B cell (primary cell): ENCODE measurements around the gene MAGEA12. TPM values are rescaled to one million over a fixed set of nuclear protein-coding genes. Genes with fewer than 3 reads are reported as not detected.
"Not testable (repeated sequence)": the region's sequence is repeated elsewhere in the genome, so short reads cannot be mapped to it uniquely, and the experiment has no call there.

Source experiments
- ATAC-seq: fragments of 200-7000 bp; cut with Tn5 transposase; one replicate; pipeline ENCODE4 v1.10.0; 2021; ENCODE audit warnings: low read depth, mild to moderate bottlenecking, moderate number of reproducible peaks, moderate library complexity
- CTCF ChIA-PET: fragments of 350-600 bp; sonication (Branson Sonifier 250); formaldehyde crosslinking; loops from one replicate; lab custom pipeline; 2021; ENCODE audit warnings: antibody characterized with exemption, inconsistent platforms; lab: Charles Lee
- POLR2A ChIA-PET: fragments of 350-600 bp; sonication (Branson Sonifier 250); formaldehyde crosslinking; loops from one replicate; lab custom pipeline; 2021; ENCODE audit warnings: antibody characterized with exemption; lab: Charles Lee
- DNase-seq: peaks from one replicate; pipeline ENCODE4 v3.0.0; 2013
- H2AFZ ChIP-seq: 2 replicates; pipeline ENCODE4 v1.6.1; 2012; ENCODE audit warnings: mild to moderate bottlenecking, low read depth, low read length; ENCODE audit not compliant: insufficient read depth, poor library complexity, severe bottlenecking
- H3K27ac ChIP-seq, 2 donors: 1 replicate in 1 of 2; 2 replicates in 1 of 2; pipeline ENCODE4 v1.5.1; 2012 to 2013; ENCODE audit warnings: low read length in 2 of 2, mild to moderate bottlenecking in 2 of 2, moderate library complexity in 1 of 2
- H3K27me3 ChIP-seq, 4 experiments: fragments of 200-600 bp in 1 of 4; sonication (generic) in 1 of 4; replicated peaks in 1 of 4; 1 replicate in 2 of 4; 2 replicates in 2 of 4; pipeline versions ENCODE4 v1.6.1 to v1.7.0; 2013 to 2016; ENCODE audit warnings: low read length in 3 of 4, mild to moderate bottlenecking in 2 of 4, mixed read lengths in 1 of 4, moderate library complexity in 1 of 4; ENCODE audit not compliant: insufficient read depth in 4 of 4, control insufficient read depth in 3 of 4; ENCODE audit errors: control extremely low read depth in 1 of 4
- H3K36me3 ChIP-seq, 2 experiments: replicated peaks in 1 of 2; 1 replicate in 1 of 2; 2 replicates in 1 of 2; pipeline versions ENCODE4 v1.6.1 to v1.7.1; 2013; ENCODE audit warnings: low read length in 1 of 2; ENCODE audit not compliant: insufficient read depth in 2 of 2, control insufficient read depth in 1 of 2; ENCODE audit errors: control extremely low read depth in 1 of 2, extremely low read depth in 1 of 2
- H3K4me1 ChIP-seq, 2 donors: fragments of 200-600 bp in 1 of 2; sonication (generic) in 1 of 2; 1 replicate in 1 of 2; 2 replicates in 1 of 2; pipeline versions ENCODE4 v1.5.1 to v1.6.1; 2013 to 2017; ENCODE audit warnings: low read length in 2 of 2; ENCODE audit not compliant: control insufficient read depth in 2 of 2, insufficient read depth in 2 of 2
- H3K4me2 ChIP-seq: replicated peaks from 2 replicates; pipeline ENCODE3; 2012; ENCODE audit warnings: mild to moderate bottlenecking, low read depth, low read length; ENCODE audit not compliant: poor library complexity, severe bottlenecking
- H3K4me3 ChIP-seq, 5 experiments: fragments of 200-600 bp in 1 of 5; sonication (generic) in 1 of 5; 1 replicate in 3 of 5; 2 replicates in 2 of 5; pipeline versions ENCODE4 v1.5.1 to v1.7.0; 2011 to 2016; ENCODE audit warnings: low read length in 4 of 5, mild to moderate bottlenecking in 4 of 5, low read depth in 2 of 5, control low read depth in 1 of 5, moderate library complexity in 1 of 5; ENCODE audit not compliant: insufficient read depth in 1 of 5; ENCODE audit errors: control extremely low read depth in 1 of 5, extremely low read depth in 1 of 5
- H3K79me2 ChIP-seq: fragments of 200-600 bp; sonication (generic); one replicate; pipeline ENCODE4 v1.6.0; 2016; ENCODE audit warnings: low read length; ENCODE audit not compliant: control insufficient read depth, insufficient read depth
- H3K9ac ChIP-seq: fragments of 200-600 bp; sonication (generic); 2 replicates; pipeline ENCODE4 v1.6.1; 2017; ENCODE audit warnings: mild to moderate bottlenecking, low read length, moderate library complexity
- H3K9me3 ChIP-seq, 3 donors: one replicate each; pipeline versions ENCODE4 v1.6.1 to v1.7.1; 2013; ENCODE audit warnings: low read length in 2 of 3; ENCODE audit not compliant: control insufficient read depth in 2 of 3, insufficient read depth in 1 of 3; ENCODE audit errors: control extremely low read depth in 1 of 3
- H4K20me1 ChIP-seq: 2 replicates; pipeline ENCODE4 v1.6.0; 2012; ENCODE audit warnings: mild to moderate bottlenecking, low read length; ENCODE audit not compliant: insufficient read depth, control insufficient read depth, poor library complexity, severe bottlenecking
- H3K27ac Mint-ChIP-seq: one replicate; pipeline ENCODE4 v1.8.0; 2021; ENCODE audit warnings: mixed read lengths
- H3K27me3 Mint-ChIP-seq: one replicate; pipeline ENCODE4 v1.8.0; 2021; ENCODE audit warnings: mixed read lengths
- H3K4me1 Mint-ChIP-seq: one replicate; pipeline ENCODE4 v1.8.0; 2021; ENCODE audit warnings: mixed read lengths
- H3K4me3 Mint-ChIP-seq: one replicate; pipeline ENCODE4 v1.8.0; 2021; ENCODE audit warnings: mixed read lengths
- H3K9me3 Mint-ChIP-seq: one replicate; pipeline ENCODE4 v1.8.0; 2022; ENCODE audit warnings: mixed read lengths; ENCODE audit not compliant: insufficient read depth
- WGBS: methylation state at CpG from one replicate; pipeline ENCODE4 v1.1.5; 2013; ENCODE audit warnings: missing lambda C conversion rate; ENCODE audit not compliant: insufficient coverage; 5-methylcytosine and 5-hydroxymethylcytosine counted together
- intact Hi-C: fragments of 100-400 bp; cut with micrococcal nuclease; formaldehyde crosslinking; loops from one replicate; pipeline ENCODE4 v1.10.0; 2022
- polyA plus RNA-seq: library from polyadenylated mRNA; depleted of rRNA; stranded (reverse); fragments of >200 nt; gene quantifications from 2 replicates; pipeline ENCODE4 v1.2.3, GENCODE V29; 2012
- total RNA-seq, 2 donors: library from RNA; stranded (reverse); fragments of 120-200 nt in 1 of 2; gene quantifications; 1 replicate in 1 of 2; 2 replicates in 1 of 2; pipeline versions ENCODE4 v1.2.3 to v1.2.4, GENCODE V29; 2013 to 2022

Gene MAGEA12
- total and polyA plus RNA-seq, 2 donors (not counting 1 experiment from before 2014, with no cell fraction given) = not detected

- H3K4me3 ChIP-seq, H3K4me3 Mint-ChIP-seq, H3K4me1 Mint-ChIP-seq, H4K20me1 ChIP-seq, H3K36me3 ChIP-seq, H3K9me3 Mint-ChIP-seq, H3K4me2 ChIP-seq, H2AFZ ChIP-seq, POLR2A ChIA-PET, DNase-seq, CTCF ChIA-PET, H3K27me3 ChIP-seq, H3K27ac Mint-ChIP-seq, ATAC-seq, intact Hi-C loops, H3K4me1 ChIP-seq, H3K9ac ChIP-seq, H3K79me2 ChIP-seq, H3K27me3 Mint-ChIP-seq, H3K27ac ChIP-seq, H3K9me3 ChIP-seq: not testable (repeated sequence)
- no CpG with 5 or more reads among the region's 29 CpGs for WGBS
These were observed 36.2 kb downstream of the MAGEA12 start, which contains the start of gene MAGEA6 for GRCh38 chrX:152769549-152770289. Gene MAGEA6, minus strand, starts transcription at chrX:152769689. Its CDS starts 2,039 bp downstream, at chrX:152767650.

GRCh38 chrX:152787062-152787461 lies 53.5 kb downstream of the MAGEA12 start:
- H3K36me3 ChIP-seq, H2AFZ ChIP-seq, H3K4me1 Mint-ChIP-seq, H3K9ac ChIP-seq, H3K9me3 Mint-ChIP-seq, H3K4me3 ChIP-seq, H3K4me2 ChIP-seq, H3K79me2 ChIP-seq, H3K4me1 ChIP-seq, H3K4me3 Mint-ChIP-seq, H3K27me3 ChIP-seq, H3K27ac Mint-ChIP-seq, H4K20me1 ChIP-seq, H3K9me3 ChIP-seq, POLR2A ChIA-PET, H3K27ac ChIP-seq, ATAC-seq, intact Hi-C loops, H3K27me3 Mint-ChIP-seq, CTCF ChIA-PET, DNase-seq: not testable (repeated sequence)
- no CpG with 5 or more reads among the region's 3 CpGs for WGBS

Other genes with a start within 250 kb of the MAGEA12 start
- not detected in 2 replicates for gene GABRQ, start 95.9 kb upstream of the MAGEA12 start, total RNA-seq
- not detected in 2 replicates for gene GABRQ, start 95.9 kb upstream of the MAGEA12 start, polyA plus RNA-seq
- not detected in 2 replicates for gene MAGEA3, start 35.0 kb upstream of the MAGEA12 start, total RNA-seq
- gene MAGEA3, start 35.0 kb upstream of the MAGEA12 start, polyA plus RNA-seq = not detected in 2 replicates
- not detected in 2 replicates for gene CSAG2, start 24.5 kb upstream of the MAGEA12 start, total RNA-seq
- gene CSAG2, start 24.5 kb upstream of the MAGEA12 start, polyA plus RNA-seq = not detected in 2 replicates
- not detected in 2 replicates for gene MAGEA2B, start 19.1 kb upstream of the MAGEA12 start, total RNA-seq
- gene MAGEA2B, start 19.1 kb upstream of the MAGEA12 start, polyA plus RNA-seq = not detected in 2 replicates
- not detected in 2 replicates for gene CSAG1, start within 50 bp of the MAGEA12 start, total RNA-seq
- not detected in 2 replicates for gene CSAG1, start within 50 bp of the MAGEA12 start, polyA plus RNA-seq
- not detected in 2 replicates for gene MAGEA2, start 20.1 kb downstream of the MAGEA12 start, total RNA-seq
- gene MAGEA2, start 20.1 kb downstream of the MAGEA12 start, polyA plus RNA-seq = not detected in 2 replicates
- not detected in 2 replicates for gene CSAG3, start 25.5 kb downstream of the MAGEA12 start, total RNA-seq
- gene CSAG3, start 25.5 kb downstream of the MAGEA12 start, polyA plus RNA-seq = not detected in 2 replicates
- not detected in 2 replicates for gene MAGEA6, start 35.9 kb downstream of the MAGEA12 start, total RNA-seq
- gene MAGEA6, start 35.9 kb downstream of the MAGEA12 start, polyA plus RNA-seq = not detected in 2 replicates
- gene CETN2, start 97.0 kb downstream of the MAGEA12 start, total RNA-seq = 9.4 and 11.1 TPM in 2 replicates
- gene CETN2, start 97.0 kb downstream of the MAGEA12 start, polyA plus RNA-seq = 3.3 and 3.7 TPM in 2 replicates
- gene NSDHL, start 97.3 kb downstream of the MAGEA12 start, total RNA-seq = 8.5 and 10.3 TPM in 2 replicates
- gene NSDHL, start 97.3 kb downstream of the MAGEA12 start, polyA plus RNA-seq = 3.1 and 4.9 TPM in 2 replicates
- gene ZNF185, start 164.3 kb downstream of the MAGEA12 start, total RNA-seq = 0.89 and 1.7 TPM in 2 replicates
- gene ZNF185, start 164.3 kb downstream of the MAGEA12 start, polyA plus RNA-seq = 2.3 and 2.7 TPM in 2 replicates